ENCODE data around the gene XRN1.
A peak's percentile ranks its signal among the peaks of the same experiment; 100 is the strongest.
"Not testable (repeated sequence)": the region's sequence is repeated elsewhere in the genome, so short reads cannot be mapped to it uniquely, and the experiment has no call there.

Gene XRN1, protein sequence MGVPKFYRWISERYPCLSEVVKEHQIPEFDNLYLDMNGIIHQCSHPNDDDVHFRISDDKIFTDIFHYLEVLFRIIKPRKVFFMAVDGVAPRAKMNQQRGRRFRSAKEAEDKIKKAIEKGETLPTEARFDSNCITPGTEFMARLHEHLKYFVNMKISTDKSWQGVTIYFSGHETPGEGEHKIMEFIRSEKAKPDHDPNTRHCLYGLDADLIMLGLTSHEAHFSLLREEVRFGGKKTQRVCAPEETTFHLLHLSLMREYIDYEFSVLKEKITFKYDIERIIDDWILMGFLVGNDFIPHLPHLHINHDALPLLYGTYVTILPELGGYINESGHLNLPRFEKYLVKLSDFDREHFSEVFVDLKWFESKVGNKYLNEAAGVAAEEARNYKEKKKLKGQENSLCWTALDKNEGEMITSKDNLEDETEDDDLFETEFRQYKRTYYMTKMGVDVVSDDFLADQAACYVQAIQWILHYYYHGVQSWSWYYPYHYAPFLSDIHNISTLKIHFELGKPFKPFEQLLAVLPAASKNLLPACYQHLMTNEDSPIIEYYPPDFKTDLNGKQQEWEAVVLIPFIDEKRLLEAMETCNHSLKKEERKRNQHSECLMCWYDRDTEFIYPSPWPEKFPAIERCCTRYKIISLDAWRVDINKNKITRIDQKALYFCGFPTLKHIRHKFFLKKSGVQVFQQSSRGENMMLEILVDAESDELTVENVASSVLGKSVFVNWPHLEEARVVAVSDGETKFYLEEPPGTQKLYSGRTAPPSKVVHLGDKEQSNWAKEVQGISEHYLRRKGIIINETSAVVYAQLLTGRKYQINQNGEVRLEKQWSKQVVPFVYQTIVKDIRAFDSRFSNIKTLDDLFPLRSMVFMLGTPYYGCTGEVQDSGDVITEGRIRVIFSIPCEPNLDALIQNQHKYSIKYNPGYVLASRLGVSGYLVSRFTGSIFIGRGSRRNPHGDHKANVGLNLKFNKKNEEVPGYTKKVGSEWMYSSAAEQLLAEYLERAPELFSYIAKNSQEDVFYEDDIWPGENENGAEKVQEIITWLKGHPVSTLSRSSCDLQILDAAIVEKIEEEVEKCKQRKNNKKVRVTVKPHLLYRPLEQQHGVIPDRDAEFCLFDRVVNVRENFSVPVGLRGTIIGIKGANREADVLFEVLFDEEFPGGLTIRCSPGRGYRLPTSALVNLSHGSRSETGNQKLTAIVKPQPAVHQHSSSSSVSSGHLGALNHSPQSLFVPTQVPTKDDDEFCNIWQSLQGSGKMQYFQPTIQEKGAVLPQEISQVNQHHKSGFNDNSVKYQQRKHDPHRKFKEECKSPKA (N-terminal part only)

DNA sequence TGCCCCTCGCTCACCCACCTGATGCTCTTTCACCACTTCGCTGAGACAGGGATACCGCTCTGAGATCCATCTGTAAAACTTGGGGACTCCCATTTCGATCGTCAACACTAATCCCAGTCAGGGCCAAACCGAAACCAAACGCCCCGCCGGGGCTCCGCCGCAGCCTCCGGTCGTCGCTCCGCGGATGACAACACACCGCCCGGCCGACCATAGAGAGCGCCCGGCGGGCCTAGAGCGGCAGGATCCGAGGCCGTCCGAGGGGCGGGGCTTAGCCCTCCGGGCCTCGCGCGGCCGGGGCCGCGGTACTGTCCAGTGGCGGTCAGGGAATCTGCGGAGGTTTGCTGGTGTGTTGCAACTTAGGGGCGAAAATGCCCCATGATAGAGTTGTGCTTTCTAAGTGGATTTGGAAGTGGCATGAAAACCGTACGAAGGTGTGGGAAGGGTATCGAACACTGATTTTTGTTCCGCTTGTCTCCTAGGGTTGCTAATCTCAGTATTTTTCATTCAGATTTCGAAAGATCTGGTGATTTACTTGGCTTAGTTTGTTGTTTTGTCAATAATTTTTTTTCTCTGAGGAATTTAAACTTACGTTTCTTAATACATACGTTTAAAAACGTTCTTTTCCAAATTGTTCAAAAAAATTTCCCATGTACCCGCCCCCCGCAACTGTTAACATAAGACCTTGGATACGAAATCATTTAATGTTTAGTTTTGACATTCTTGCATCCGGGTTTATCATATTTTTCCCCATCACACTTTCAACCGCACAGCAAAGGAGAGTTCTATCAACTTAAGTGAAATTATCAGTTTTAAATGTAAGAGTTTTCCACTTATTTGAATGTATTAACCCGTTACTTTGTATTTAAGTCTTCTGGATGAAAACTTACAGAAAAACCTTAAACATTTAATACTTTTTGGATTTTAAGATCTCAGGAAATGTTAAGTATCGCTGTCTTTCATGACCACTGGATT lies at the start of gene XRN1:
XRN1 (minus strand) TSS at position 186 of the 972 bp plus-strand sequence; CDS start at position 93, 93 bp downstream.
- DNase-seq = peak; percentile 89

DNA sequence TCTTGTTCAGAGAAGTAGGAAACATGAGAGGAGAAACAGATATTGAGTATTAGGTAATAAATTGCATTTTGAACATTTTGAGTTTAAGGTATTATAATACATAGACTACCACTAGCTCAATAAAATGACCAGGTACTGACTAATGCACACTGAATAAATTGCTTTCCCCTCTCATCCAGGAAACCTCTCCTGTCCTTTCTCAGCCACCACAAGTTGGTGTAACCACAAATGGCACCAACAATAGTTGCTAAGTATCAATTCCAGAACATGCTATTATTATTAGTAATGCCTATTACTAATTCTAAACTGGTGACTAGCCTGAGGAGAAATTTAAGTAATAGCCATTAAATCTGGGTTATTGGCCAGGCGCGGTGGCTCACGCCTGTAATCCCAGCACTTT lies 47.3 kb upstream of the XRN1 start:
- DNase-seq = no peak

DNA sequence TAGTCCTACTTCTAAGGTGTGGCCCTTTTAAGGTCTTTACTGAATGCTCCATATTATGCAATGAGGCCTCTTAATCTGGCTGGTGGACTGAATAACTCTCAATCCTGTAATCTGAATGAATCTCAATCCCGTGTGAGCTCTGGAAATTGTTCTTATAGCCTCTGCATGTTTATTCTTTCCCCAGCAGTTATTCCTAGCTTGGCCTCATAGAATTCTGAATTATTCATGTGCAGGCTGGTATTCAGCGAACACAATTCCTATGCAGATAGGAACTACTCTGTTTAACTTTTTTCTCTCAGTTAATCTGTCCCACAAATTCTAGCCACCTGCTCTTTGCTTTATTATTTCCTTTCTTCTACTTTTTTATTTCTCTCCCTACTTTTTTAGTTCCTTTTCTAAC lies 44.3 kb upstream of the XRN1 start:
- DNase-seq = no peak

DNA sequence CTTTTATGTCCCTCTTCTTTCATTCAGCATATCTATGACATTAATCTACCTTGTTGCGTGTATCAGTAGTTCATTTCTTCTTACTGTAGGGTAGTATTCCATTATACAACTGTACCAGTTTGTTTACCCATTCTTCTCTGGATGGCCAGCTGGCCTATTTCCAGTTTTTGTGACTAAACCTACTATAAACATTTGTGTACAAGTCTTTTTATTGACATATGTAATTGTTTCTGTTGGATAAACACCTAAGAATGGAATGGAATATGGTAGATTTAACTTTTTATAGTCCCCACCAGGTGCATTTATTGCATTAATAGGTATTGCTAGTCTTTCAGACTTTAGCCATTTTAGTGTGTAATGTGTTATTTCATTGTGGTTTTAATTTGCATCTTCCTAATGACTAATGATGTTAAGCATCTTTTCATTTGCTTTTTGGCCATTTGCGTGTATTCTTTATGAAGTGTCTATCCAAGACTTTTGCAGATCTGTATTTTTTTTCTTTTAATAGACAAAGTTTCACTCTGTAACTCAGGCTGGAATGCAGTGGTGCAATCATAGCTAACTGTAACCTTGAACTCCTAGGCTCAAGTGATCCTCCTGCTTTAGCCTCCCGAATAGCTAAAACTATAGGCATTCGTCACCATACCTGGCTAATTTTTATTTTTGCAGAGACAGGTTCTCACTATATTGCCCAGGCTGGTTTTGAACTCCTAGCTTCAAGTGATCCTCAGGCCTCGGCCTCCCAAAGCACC lies 41.9 kb upstream of the XRN1 start:
- no peak for DNase-seq

DNA sequence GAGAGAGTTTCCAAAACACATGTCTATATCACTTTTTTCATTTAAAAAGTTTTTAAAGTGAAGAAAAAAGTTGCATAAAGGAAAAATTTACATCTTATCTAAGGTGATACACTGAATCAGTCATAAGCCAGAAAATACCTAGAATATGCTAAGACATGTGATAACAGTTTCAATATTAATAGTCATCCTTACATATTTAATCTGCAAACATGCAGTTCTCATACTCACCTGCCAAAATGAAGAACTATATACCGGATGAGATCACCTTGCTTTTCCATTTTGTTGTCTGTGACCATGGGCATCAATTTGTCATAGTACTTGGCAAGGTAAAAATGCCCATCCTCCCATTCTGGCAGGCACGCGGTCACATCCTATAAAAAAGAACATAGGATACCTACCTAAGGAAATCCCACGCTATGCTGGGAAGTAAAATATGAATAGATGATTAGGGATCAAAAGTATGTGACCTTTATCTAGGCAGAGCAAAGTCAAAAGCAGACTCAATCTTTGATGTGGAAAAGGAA lies 37.1 kb upstream of the XRN1 start:
- DNase-seq = no peak

DNA sequence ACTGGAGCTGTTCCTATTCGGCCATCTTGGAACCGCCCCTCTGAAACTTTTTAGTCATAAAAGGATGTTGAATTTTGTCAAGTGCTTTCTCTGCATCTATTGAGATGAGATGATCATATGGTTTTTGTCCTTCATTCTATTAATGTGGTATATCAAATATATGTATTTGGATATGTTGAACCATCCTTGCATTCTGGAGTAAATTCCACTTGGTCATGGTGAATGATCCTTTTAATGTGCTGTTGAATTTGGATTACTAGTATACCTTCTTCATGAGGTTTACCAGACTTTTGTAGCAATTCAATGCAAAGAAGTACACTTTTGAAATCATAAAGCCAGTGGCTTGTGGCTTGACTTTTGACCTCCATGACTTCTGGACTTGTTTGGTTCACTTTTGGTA lies 33.4 kb upstream of the XRN1 start:
- no peak for DNase-seq

DNA sequence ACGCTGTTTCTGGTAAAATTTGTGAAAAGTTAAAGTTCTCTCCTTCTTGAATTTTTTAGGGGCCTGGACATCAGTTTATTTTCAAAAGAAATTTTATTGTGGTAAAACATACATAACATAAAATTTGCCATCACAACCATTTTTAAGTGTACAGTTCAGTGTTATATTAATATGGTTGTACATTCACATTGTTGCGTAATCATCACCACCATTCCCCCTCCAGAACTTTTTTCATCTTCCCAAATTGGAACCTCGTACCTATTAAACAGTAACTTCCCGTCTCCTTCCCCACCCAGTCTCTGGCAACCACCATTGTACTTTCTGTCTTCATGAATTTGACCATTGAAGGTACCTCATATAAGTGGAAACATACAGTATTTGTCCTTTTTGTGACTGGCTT lies 23.0 kb upstream of the XRN1 start:
- DNase-seq = no peak

DNA sequence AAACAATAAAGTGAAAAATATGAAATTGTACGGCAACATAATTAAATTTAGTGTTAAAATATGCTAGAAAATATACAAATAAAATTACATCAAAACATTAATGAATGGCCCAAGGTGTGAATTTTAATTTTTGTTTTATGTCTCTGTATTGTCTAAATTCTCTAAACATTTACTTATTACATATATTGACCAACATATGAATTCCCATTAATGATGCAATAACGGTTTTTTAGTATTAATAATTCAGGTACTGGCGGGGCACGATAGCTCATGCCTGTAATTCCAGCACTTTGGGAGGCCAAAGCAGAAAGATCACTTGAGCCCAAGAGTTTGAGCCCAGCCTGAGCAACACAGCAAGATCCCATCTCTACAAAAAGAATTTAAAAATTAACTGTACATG lies 20.6 kb upstream of the XRN1 start:
- no peak for DNase-seq

DNA sequence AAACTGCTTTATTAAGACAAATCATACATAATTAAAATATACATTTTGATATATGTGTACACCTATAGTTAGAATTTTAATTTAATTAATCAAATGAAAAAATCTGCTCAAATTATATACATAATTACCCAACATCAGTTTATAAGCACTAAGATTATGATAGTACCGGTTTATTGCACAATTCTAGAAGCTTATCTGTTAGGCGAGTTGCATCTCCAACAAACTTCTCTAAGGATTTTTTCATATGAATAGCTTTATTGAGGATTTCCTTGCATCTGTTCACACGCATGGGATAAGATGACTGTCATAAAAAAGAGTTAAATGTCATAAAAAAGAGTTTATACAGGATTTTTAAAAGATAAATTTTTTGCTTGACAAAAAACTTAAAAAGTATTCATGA lies 19.9 kb upstream of the XRN1 start:
- DNase-seq = no peak

DNA sequence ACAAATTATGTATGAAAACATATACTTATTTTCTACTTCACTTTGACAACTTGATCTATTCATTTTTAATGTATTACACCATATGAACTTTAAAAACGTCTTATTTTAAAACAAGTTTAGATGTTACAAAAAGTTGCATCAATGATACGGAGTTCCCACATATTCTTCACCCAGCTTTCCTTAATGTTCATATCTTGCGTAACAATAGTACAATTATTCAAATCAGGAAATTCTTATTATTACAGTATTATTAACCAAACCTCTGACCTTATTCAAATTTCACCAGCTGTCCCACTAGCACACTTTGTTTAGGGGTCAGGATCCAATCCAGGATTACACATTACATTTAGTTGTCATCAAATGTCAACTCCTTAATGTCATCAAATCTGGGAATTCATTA lies 12.9 kb upstream of the XRN1 start:
- no peak for DNase-seq

DNA sequence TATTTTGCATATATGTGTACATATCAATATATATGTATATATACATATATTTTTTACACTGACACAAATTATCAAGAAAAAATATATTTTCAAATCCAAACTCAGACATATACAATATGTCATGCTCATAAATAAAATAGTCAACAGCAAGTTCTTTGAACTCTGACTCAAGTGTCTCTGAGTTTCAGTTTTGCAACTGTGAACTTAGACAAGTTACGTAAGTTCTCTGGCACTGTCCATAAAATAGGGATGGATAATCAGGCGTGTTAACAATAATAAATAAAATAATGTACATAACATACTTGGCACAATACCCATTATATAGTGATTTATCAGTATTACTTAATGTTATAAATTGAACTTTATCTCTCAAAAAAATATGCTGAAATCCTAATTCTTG lies 12.1 kb upstream of the XRN1 start:
- no peak for DNase-seq

DNA sequence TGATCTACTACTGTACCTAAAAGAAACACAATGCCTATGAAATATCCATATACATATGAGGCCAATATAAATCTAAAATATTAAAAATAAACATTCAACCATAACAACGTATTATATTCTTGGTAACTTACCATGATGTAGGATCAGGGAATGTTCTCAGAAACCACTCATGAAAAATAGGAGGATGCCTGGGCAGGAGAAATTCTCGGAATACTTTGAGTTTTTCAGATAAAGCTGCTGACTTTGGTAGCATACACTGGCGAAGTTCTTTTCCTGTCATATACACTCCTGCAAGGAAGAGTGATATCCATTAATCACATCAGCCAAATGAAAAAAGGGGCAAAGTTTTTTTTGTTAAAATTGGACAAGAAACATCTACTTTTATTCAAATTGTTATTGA lies 11.3 kb upstream of the XRN1 start:
- no peak for DNase-seq

DNA sequence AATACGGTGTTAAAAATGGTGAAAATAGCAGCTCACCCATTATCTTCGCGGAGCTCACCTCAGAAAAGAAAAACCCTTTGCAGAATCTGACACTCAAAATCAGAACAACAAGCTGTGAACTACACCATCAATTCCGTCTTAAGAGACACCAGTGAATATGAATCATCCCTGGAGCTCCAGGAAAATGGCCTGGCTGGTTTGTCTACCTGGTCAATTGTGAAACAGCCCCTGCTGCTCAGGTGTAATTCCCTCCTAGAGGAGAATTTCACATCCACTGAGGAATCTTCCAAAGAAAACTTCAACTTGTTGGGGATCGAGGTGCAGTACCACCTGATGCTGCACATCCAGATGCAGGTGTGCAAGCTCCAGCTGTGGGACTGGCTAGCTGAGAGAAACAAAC lies 3.0 kb upstream of the XRN1 start:
- no peak for DNase-seq

DNA sequence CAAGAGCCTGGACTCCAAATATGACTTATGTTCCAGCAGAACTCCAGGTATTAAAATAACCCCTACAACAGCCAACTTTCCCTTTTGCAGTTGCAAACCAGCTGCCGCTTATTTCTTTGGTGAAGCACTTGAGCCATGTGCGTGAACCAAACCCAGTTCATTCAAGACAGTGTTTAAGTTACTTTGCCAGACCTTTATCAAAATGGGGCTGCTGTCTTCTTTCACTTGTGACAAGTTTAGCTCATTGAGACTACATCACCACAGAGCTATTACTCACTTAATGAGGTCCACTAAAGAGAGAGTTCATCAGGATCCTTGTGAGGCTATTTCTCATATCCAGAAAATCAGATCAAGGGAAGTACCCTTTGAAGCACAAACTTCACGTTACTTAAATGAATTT lies 2.4 kb upstream of the XRN1 start:
- DNase-seq = no peak

DNA sequence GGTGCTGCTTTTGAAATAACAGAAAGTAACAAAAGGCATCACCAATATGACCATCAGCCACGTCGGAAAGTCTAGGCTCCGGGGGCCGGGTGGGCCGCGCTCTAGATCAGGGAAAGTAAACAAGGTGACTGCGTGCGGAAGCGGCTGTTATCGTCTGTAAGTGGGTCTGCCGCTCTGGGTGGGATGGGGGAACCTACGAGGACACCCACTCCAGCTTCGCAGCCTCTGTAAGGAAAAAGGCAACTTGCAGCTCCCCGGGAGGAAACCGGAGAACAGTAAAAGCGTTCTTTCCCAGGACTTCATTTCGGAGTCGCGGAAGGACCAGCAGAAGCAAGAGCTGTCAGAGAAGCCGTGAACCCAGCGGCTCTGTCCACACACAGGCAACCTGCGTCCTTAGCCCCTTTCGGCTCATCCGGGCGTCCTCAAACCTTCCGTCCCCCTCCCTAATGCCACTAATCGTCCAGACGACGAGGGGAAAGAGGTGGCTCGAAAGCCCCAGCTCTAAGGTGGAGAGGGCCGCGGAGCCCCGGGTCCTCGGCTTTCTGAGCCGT lies 461 bp downstream of the XRN1 start:
- peak; percentile 55 for DNase-seq

DNA sequence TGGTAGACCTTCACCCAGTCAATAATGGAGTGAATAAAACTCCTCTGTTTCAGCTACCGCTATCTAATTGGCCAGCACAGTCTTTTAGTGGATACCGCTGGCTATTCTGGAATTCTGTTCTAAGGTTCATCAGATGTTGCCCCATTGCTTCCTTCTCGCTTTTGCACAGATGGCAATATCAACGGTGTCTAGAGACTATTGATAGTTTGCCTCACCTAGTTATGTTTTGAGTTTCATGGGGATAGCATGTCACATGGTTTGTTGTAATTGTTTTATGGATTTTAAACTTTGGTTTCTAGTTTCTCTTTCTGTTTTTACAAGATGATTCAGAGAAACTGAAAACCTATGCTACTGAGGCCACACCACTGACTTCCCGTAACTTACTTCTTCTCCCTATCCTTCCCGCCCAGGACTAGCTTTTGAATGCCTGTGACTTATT lies 2.0 kb downstream of the XRN1 start:
- DNase-seq = no peak

DNA sequence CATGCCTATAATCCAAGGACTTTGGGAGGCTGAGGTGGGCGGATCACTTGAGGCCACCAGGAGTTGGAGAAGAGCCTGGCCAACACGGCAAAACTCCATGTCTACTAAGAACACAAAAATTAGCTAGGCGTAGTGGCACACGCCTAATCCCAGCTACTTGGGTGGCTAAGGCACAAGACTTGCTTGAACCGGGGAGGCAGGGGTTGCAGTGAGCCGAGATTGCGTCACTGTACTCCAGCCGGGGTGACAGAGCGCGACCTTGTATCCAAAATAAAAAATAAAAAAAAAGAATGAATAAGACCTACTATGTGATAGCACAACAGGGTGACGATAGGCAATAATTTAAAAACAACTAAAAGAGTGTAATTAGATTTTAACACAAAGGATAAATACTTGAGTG lies 3.5 kb downstream of the XRN1 start:
- DNase-seq = no peak

DNA sequence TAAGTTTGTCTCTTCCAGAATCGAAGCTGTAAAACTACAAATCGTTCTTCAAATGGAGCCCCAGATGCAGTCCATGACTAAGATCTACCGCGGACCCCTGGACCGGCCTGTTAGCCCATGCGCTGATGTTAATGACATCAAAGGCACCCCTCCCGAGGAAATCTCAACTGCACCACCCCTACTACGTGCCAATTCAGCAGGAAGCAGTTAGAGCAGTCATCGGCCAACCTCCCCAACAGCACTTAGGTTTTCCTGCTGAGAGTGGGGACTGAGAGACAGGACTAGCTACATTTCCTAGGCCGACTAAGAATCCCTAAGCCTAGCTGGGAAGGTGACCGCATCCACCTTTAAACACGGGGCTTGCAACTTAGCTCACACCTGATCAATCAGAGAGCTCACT lies 4.8 kb downstream of the XRN1 start:
- DNase-seq = not testable (repeated sequence)

DNA sequence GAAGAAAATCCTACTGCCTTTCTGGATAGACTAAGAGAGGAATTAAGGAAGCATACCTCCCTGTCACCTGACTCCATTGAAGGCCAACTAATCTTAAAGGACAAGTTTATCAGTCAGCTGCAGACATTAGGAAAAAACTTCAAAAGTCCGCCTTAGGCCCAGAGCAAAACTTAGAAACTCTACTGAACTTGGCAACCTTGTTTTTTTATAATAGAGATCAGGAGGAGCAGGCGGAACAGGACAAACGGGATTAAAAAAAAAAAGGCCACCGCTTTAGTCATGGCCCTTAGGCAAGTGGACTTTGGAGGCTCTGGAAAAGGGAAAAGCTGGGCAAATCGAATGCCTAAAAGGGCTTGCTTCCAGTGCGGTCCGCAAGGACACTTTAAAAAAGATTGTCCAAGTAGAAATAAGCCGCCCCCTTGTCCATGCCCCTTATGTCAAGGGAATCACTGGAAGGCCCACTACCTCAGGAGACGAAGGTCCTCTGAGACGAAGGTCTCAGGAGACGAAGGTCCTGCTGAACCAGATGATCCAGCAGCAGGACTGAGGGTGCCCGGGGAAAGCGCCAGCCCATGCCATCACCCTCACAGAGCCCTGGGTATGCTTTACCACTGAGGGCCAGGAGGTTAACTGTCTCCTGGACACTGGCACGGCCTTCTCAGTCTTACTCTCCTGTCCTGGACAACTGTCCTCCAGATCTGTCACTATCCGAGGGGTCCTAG lies 8.2 kb downstream of the XRN1 start:
- DNase-seq = not testable (repeated sequence)

DNA sequence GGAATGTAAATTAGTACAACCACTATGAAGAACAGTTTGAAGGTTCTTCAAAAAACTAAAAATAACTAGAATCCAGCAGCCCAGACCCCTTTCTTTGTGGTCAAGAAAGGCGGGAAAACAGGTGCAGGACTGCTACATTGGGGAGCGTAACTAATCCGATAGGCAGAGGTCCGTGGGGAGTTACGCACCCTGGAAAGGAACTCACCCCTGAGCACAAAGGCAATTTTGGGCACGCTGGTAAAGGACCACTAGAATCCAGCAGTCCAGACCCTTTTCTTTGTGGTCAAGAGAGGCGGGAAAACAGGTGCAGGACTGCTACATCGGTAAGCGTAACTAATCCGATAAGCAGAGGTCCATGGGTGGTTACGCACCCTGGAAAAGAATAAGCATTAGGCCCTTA lies 9.7 kb downstream of the XRN1 start:
- not testable (repeated sequence) for DNase-seq
